ENCODE results near the gene RAF1.
"Not testable (repeated sequence)": the region's sequence is repeated elsewhere in the genome, so short reads cannot be mapped to it uniquely, and the experiment has no call there.

The RAF1 gene

DNA sequence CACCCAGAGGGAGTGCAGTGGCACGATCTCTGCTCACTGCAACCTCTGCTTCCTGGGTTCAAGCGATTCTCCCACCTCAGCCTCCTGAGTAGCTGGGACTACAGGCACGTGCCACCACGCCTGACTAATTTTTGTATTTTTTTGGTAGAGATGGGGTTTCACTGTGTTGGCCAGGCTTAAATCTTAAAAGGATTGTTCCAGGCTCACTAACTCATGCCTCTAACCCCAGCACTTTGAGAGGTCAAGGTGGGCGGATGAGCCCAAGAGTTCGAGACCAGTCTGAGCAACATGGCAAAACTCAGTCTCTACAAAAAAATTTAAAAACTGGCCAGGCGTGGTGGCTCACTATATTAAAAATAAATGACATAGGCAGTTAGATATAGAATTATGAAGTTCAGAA, 33.1 kb downstream of the RAF1 start:
- H3K4me3 ChIP-seq (ENCODE audit: low read depth in 1 of 2, low read length in 2 of 2); H3K36me3 ChIP-seq (ENCODE audit: insufficient read depth, low read length); H3K27me3 ChIP-seq (ENCODE audit: control insufficient read depth in 1 of 2, insufficient read depth in 2 of 2, low read length in 2 of 2); H3K9ac ChIP-seq (ENCODE audit: low read length); H3K9me3 ChIP-seq (ENCODE audit: low read length); H3K27ac ChIP-seq (ENCODE audit: low read depth, low read length): not testable (repeated sequence)
- peaks cover 24% of the 10 kb centered on the region for H3K4me1 ChIP-seq (ENCODE audit: insufficient read depth, low read length)

DNA sequence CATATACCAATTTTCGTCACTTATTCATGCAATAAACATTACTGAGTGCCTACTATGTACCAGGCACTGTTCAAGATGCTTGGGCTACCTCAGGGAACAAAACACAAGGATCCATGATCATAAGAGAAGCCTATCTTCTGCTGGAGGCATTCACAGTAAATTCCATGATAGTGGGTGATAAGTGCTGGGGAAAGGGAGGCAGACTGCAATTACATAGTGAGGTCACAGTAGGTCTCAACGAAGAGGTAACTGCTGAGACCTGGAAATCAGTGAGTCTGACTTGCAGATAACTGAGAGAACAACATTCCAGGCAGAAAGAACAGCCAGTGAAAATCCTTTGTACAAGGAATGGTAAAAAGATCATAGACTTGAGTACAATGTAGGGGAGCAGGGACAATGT, 33.6 kb downstream of the RAF1 start:
- Histone ChIP-seq H3K4me1 (ENCODE audit: insufficient read depth, low read length) (peaks cover 29% of the 10 kb centered on the region), H3K4me3 (ENCODE audit: low read depth in 1 of 2, low read length in 2 of 2) (no peak overlapping the region), H3K27ac (ENCODE audit: low read depth, low read length) (no peak overlapping the region), H3K27me3 (ENCODE audit: control insufficient read depth in 1 of 2, insufficient read depth in 2 of 2, low read length in 2 of 2) (no peaks in the 10 kb centered on the region), H3K9me3 (ENCODE audit: low read length) (no peaks in the 10 kb centered on the region), H3K9ac (ENCODE audit: low read length) (no peak overlapping the region), H3K36me3 (ENCODE audit: insufficient read depth, low read length) (no peaks in the 10 kb centered on the region)

DNA sequence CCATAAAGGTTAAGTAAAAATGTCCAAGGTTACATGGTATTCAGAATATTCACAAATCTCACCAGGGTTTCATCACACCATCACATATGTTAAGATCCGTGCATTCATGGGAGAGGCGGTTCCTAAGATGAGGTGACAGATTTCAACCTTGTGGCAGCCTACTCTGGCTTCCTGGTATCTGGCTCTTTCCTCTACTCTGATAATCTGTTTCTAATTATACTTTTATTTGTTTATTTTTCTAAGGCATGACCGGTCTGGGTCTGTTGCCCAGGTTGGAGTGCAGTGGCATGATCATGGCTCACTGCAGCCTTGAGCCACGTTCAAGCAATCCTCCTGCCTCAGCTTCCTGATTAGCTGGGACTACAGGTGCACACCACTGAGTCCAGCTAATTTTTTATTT, 34.4 kb downstream of the RAF1 start:
- Histone ChIP-seq H3K9ac (ENCODE audit: low read length) (no peak overlapping the region), H3K27me3 (ENCODE audit: control insufficient read depth in 1 of 2, insufficient read depth in 2 of 2, low read length in 2 of 2) (no peaks in the 10 kb centered on the region), H3K4me1 (ENCODE audit: insufficient read depth, low read length) (peaks cover 33% of the 10 kb centered on the region), H3K4me3 (ENCODE audit: low read depth in 1 of 2, low read length in 2 of 2) (no peak overlapping the region), H3K36me3 (ENCODE audit: insufficient read depth, low read length) (no peaks in the 10 kb centered on the region), H3K27ac (ENCODE audit: low read depth, low read length) (no peak overlapping the region), H3K9me3 (ENCODE audit: low read length) (no peaks in the 10 kb centered on the region)

- H3K27me3 ChIP-seq (ENCODE audit: control insufficient read depth in 1 of 2, insufficient read depth in 2 of 2, low read length in 2 of 2), result no peaks in the 10 kb centered on the region
- H3K36me3 ChIP-seq (ENCODE audit: insufficient read depth, low read length), result no peaks in the 10 kb centered on the region
- H3K4me1 ChIP-seq (ENCODE audit: insufficient read depth, low read length), result peaks cover 37% of the 10 kb centered on the region
- no peak overlapping the region for H3K4me3 ChIP-seq (ENCODE audit: low read depth in 1 of 2, low read length in 2 of 2)
- H3K9ac ChIP-seq (ENCODE audit: low read length), result no peak overlapping the region
- no peak overlapping the region for H3K27ac ChIP-seq (ENCODE audit: low read depth, low read length)
- H3K9me3 ChIP-seq (ENCODE audit: low read length), result no peaks in the 10 kb centered on the region
Measured at GRCh38 chr3:12628813-12629212, 35.1 kb downstream of the RAF1 start.

- no peaks in the 10 kb centered on the region for H3K27me3 ChIP-seq (ENCODE audit: control insufficient read depth in 1 of 2, insufficient read depth in 2 of 2, low read length in 2 of 2)
- H3K27ac ChIP-seq (ENCODE audit: low read depth, low read length), result no peak overlapping the region
- no peak overlapping the region for H3K9ac ChIP-seq (ENCODE audit: low read length)
- H3K9me3 ChIP-seq (ENCODE audit: low read length), result no peaks in the 10 kb centered on the region
- no peaks in the 10 kb centered on the region for H3K36me3 ChIP-seq (ENCODE audit: insufficient read depth, low read length)
- no peak overlapping the region for H3K4me3 ChIP-seq (ENCODE audit: low read depth in 1 of 2, low read length in 2 of 2)
- peaks cover 37% of the 10 kb centered on the region for H3K4me1 ChIP-seq (ENCODE audit: insufficient read depth, low read length)
Measured at GRCh38 chr3:12627370-12627769, 36.5 kb downstream of the RAF1 start.

GRCh38 chr3:12624964-12625363, 39.0 kb downstream of the RAF1 start:
- H3K27me3 ChIP-seq (ENCODE audit: control insufficient read depth in 1 of 2, insufficient read depth in 2 of 2, low read length in 2 of 2); H3K27ac ChIP-seq (ENCODE audit: low read depth, low read length); H3K36me3 ChIP-seq (ENCODE audit: insufficient read depth, low read length); H3K9me3 ChIP-seq (ENCODE audit: low read length); H3K4me3 ChIP-seq (ENCODE audit: low read depth in 1 of 2, low read length in 2 of 2); H3K9ac ChIP-seq (ENCODE audit: low read length): not testable (repeated sequence)
- peaks cover 37% of the 10 kb centered on the region for H3K4me1 ChIP-seq (ENCODE audit: insufficient read depth, low read length)

DNA sequence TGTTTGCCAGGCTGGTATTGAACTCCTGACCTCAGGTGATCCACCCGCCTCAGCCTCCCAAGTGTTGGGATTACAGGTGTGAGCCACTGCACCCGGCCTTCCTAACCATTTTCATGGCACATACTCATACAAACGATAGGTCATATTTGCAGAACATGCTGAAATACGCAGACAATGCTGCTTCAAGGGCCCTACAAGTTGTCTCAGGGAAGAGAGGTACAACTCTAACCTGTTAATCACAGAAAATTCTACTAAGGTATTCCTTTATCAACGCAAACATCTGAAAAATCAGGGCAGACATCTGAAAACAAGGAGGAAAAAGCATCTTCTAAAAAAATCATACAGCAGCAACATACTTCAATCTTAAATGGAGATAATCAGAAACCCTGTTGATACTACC, 39.9 kb downstream of the RAF1 start:
- Histone ChIP-seq H3K4me1 (ENCODE audit: insufficient read depth, low read length) (peaks cover 29% of the 10 kb centered on the region), H3K9me3 (ENCODE audit: low read length) (no peaks in the 10 kb centered on the region), H3K27ac (ENCODE audit: low read depth, low read length) (no peak overlapping the region), H3K27me3 (ENCODE audit: control insufficient read depth in 1 of 2, insufficient read depth in 2 of 2, low read length in 2 of 2) (no peaks in the 10 kb centered on the region), H3K9ac (ENCODE audit: low read length) (no peak overlapping the region), H3K4me3 (ENCODE audit: low read depth in 1 of 2, low read length in 2 of 2) (no peak overlapping the region), H3K36me3 (ENCODE audit: insufficient read depth, low read length) (no peaks in the 10 kb centered on the region)

- Histone ChIP-seq H3K9me3 (ENCODE audit: low read length) (no peaks in the 10 kb centered on the region), H3K36me3 (ENCODE audit: insufficient read depth, low read length) (peaks cover 5% of the 10 kb centered on the region), H3K4me1 (ENCODE audit: insufficient read depth, low read length) (peaks cover 23% of the 10 kb centered on the region), H3K27ac (ENCODE audit: low read depth, low read length) (no peak overlapping the region), H3K27me3 (ENCODE audit: control insufficient read depth in 1 of 2, insufficient read depth in 2 of 2, low read length in 2 of 2) (no peaks in the 10 kb centered on the region), H3K4me3 (ENCODE audit: low read depth in 1 of 2, low read length in 2 of 2) (no peak overlapping the region), H3K9ac (ENCODE audit: low read length) (no peak overlapping the region)
Measured at GRCh38 chr3:12622335-12622734, 41.6 kb downstream of the RAF1 start.

DNA sequence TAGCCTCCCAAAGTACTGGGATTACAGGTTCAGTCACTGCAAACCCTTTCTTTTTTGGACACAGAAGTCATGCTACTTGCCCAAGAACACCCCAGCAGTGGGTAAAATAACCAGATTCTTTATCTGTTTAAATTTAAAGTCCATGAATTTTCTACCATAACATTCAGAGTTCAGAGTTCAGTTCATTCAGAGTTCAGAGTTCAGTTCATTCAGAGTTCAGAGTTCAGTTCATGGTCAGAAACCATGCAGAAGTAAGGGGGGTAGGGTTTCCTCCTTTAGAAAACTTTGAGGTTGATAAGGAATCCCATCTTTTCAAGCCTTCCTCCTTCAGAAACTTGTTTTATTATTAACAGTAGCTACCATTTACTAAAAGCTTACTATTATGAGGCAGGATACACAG, 43.2 kb downstream of the RAF1 start:
- Histone ChIP-seq H3K27ac (ENCODE audit: low read depth, low read length) (no peak overlapping the region), H3K9me3 (ENCODE audit: low read length) (no peaks in the 10 kb centered on the region), H3K36me3 (ENCODE audit: insufficient read depth, low read length) (peaks cover 12% of the 10 kb centered on the region), H3K4me3 (ENCODE audit: low read depth in 1 of 2, low read length in 2 of 2) (no peak overlapping the region), H3K9ac (ENCODE audit: low read length) (no peak overlapping the region), H3K4me1 (ENCODE audit: insufficient read depth, low read length) (peaks cover 18% of the 10 kb centered on the region), H3K27me3 (ENCODE audit: control insufficient read depth in 1 of 2, insufficient read depth in 2 of 2, low read length in 2 of 2) (no peaks in the 10 kb centered on the region)

- no peak overlapping the region for H3K27ac ChIP-seq (ENCODE audit: low read depth, low read length)
- no peak overlapping the region for H3K9ac ChIP-seq (ENCODE audit: low read length)
Measured at GRCh38 chr3:12620305-12620704, 43.6 kb downstream of the RAF1 start.

GRCh38 chr3:12618426-12618825, 45.5 kb downstream of the RAF1 start:
- no peak overlapping the region for H3K4me3 ChIP-seq (ENCODE audit: low read depth in 1 of 2, low read length in 2 of 2)

More at GRCh38 chr3:12620305-12620704, 43.6 kb downstream of the RAF1 start:
- Histone ChIP-seq H3K4me1 (ENCODE audit: insufficient read depth, low read length) (peaks cover 14% of the 10 kb centered on the region), H3K27me3 (ENCODE audit: control insufficient read depth in 1 of 2, insufficient read depth in 2 of 2, low read length in 2 of 2) (no peaks in the 10 kb centered on the region), H3K9me3 (ENCODE audit: low read length) (no peaks in the 10 kb centered on the region), H3K36me3 (ENCODE audit: insufficient read depth, low read length) (peaks cover 16% of the 10 kb centered on the region), H3K4me3 (ENCODE audit: low read depth in 1 of 2, low read length in 2 of 2) (no peak overlapping the region)

DNA sequence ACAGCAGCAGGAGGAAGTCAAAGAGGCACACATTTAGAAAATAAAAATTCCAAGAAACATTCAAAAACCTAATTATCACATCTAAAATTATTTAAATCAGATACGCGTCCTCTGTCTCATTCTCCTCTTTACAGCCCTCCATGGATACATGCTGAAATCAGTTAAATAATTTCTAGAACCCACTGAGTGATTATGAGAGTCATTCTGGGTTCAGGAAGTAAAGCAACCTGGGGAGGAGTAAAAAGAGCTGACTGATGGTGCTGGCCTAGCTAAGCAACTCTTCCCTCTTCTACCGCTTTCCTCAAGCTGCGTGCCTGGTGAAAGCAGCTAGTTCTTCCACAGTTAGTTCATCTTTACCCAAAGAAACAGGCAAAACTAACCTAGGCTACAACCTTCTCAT, 48.7 kb downstream of the RAF1 start:
- no peaks in the 10 kb centered on the region for H3K9me3 ChIP-seq (ENCODE audit: low read length)
- H3K4me1 ChIP-seq (ENCODE audit: insufficient read depth, low read length), result no peaks in the 10 kb centered on the region
- no peak overlapping the region for H3K27ac ChIP-seq (ENCODE audit: low read depth, low read length)
- H3K9ac ChIP-seq (ENCODE audit: low read length), result no peak overlapping the region
- H3K36me3 ChIP-seq (ENCODE audit: insufficient read depth, low read length), result peaks cover 28% of the 10 kb centered on the region
- no peaks in the 10 kb centered on the region for H3K27me3 ChIP-seq (ENCODE audit: control insufficient read depth in 1 of 2, insufficient read depth in 2 of 2, low read length in 2 of 2)
- H3K4me3 ChIP-seq (ENCODE audit: low read depth in 1 of 2, low read length in 2 of 2), result no peak overlapping the region

More at GRCh38 chr3:12618426-12618825, 45.5 kb downstream of the RAF1 start:
- Histone ChIP-seq H3K4me1 (ENCODE audit: insufficient read depth, low read length) (peaks cover 6% of the 10 kb centered on the region), H3K9me3 (ENCODE audit: low read length) (no peaks in the 10 kb centered on the region), H3K27me3 (ENCODE audit: control insufficient read depth in 1 of 2, insufficient read depth in 2 of 2, low read length in 2 of 2) (no peaks in the 10 kb centered on the region), H3K36me3 (ENCODE audit: insufficient read depth, low read length) (peaks cover 21% of the 10 kb centered on the region), H3K9ac (ENCODE audit: low read length) (no peak overlapping the region), H3K27ac (ENCODE audit: low read depth, low read length) (no peak overlapping the region)

Measured in muscle layer of colon (tissue), 2 donors.